ENCODE data around the gene WNT2B. TPM values are rescaled to one million over a fixed set of nuclear protein-coding genes. Genes with fewer than 3 reads are reported as not detected.

Gene WNT2B
- total and polyA plus RNA-seq, 10 of the 15 experiments (the other 5 are each of a cell fraction or from before 2014, with no cell fraction given), result 0.02 to 1.1 (median 0.14) TPM

GRCh38 chr1:112514901-112515300 lies 6.1 kb downstream of the WNT2B start:
- no peak for ATAC-seq
- intact Hi-C loops (cut with micrococcal nuclease; ENCODE audit: unreplicated experiment), result no loop called here

More at GRCh38 chr1:112514901-112515300, 6.1 kb downstream of the WNT2B start:
- Histone ChIP-seq H3K79me2 (ENCODE audit: control insufficient read depth, insufficient read depth, low read length) (no peaks in the 10 kb centered on the region), H3K4me2 (ENCODE audit: control insufficient read depth, insufficient read depth) (no peak overlapping the region), H4K20me1 (ENCODE audit: control insufficient read depth, insufficient read depth) (no peaks in the 10 kb centered on the region), H3K36me3 (ENCODE audit: control insufficient read depth in 2 of 2, insufficient read depth in 2 of 2, low read length in 1 of 2) (no peaks in the 10 kb centered on the region), H3K9me3 (replicated peaks; ENCODE audit: control insufficient read depth, insufficient read depth, low read length) (no peaks in the 10 kb centered on the region), H3K9ac (ENCODE audit: control insufficient read depth, insufficient read depth, low read length) (no peak overlapping the region), H2AFZ (ENCODE audit: control insufficient read depth, low read depth, low read length) (no peak overlapping the region), H3K4me1 (ENCODE audit: control insufficient read depth, insufficient read depth, low read length) (no peaks in the 10 kb centered on the region; the same call in 1 of the 2 replicates), H3K4me3 (no peak overlapping the region), H3K27ac (ENCODE audit: control insufficient read depth, insufficient read depth) (no peak overlapping the region), H3K27me3 (replicated peaks in 1 of 2; ENCODE audit: control insufficient read depth in 2 of 2, insufficient read depth in 2 of 2, low read length in 1 of 2) (peaks cover 0 to 3% of the 10 kb centered on the region in 2 experiments; a peak in 2 of 4 replicates)
- ChIA-PET RAD21 (ENCODE audit: unreplicated experiment) (no interaction called here), SMC1A (ENCODE audit: uncharacterized antibody, unreplicated experiment) (no interaction called here), POLR2A (no interaction called here), CTCF (interaction anchor here (1.6 kb wide), 1 partner anchor 13 kb away, joined by 3 read pairs; no protein-coding TSS in a partner anchor)
- no peak for TF ChIP-seq CEBPB (IDR thresholded peaks at IDR 0.05; ENCODE audit: borderline replicate concordance in 1 of 2, low read depth in 2 of 2, low read length in 2 of 2)
- TF ChIP-seq CBX5 (IDR thresholded peaks at IDR 0.05; ENCODE audit: low read depth), result no peak
- no peak for TF ChIP-seq YY1 (IDR thresholded peaks at IDR 0.05; ENCODE audit: low read depth, low read length)
- no peak for TF ChIP-seq CUX1 (IDR thresholded peaks at IDR 0.05; ENCODE audit: insufficient replicate concordance, low read depth, low read length)
- no peak for TF ChIP-seq NR2C2 (IDR thresholded peaks at IDR 0.05; ENCODE audit: borderline replicate concordance, control insufficient read depth, insufficient read length, low read depth)
- in situ Hi-C loops (cut with MboI), result no loop called here
- FAIRE-seq, result no peak
- 78% methylated on average over 12 of the region's 12 CpGs for WGBS (ENCODE audit: insufficient coverage, insufficient replicate concordance, low lambda C conversion rate, missing lambda C conversion rate)
- BruUV-seq (replicated peaks), result no TSS peak
- no peak for DNase-seq (ENCODE audit: low read depth, low spot score)
